ENCODE measurements around the gene SLC25A51.
"Not testable (repeated sequence)": the region's sequence is repeated elsewhere in the genome, so short reads cannot be mapped to it uniquely, and the experiment has no call there.

Gene SLC25A51

DNA sequence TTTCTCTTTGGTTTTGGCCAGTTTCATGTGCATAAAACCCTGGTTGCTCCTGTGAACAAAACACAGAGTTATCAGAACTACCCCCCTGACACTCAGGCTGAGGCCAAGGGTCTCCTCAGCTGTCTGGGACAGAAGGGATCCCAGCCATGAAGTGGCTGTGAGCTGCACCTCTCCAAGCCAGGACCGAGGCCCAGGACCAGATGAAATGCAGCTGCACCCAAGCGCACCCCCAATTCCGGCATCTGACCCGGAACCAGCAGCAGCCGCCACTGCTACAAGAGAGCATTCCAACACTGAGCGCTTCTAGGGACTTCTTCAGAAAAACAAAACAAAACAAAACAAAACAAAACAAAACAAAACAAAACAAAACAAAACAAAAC lies 16.0 kb upstream of the SLC25A51 start:
- DNase-seq (ENCODE audit: low read depth in 2 of 2), result no peak

DNA sequence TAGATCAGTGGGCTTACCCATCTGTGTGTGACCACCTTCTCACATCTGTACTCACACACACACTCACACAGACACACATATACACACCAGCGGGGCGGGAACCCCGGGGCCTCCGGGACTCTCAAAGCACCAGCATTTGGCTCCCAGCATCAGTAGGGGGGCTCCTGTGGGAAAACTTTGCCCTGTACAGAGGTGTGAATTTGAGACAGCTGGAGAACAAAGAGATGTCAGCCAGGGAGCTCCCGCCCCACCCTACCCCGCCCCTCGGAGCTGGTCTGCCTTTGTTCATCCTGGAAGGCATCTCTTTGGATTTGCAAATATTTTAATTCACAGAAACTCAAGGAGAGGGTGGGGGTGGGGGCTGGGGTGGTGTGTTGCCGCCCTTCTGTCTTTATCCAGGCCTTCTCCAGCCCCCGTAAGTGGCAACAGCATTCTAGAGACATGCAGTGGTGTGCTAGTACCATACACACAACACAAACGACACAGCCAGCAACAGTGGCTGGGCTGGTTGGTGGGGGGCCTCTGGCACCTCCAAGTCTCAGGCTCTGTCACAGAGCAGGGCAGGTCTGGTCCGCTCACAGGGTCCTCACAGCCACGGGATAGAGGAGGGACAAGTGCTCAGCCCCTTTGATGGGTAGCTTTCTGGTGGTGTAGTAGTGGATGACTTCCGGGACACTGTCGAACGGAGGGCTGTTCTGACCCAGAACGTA lies 15.5 kb upstream of the SLC25A51 start:
- DNase-seq (ENCODE audit: low read depth in 2 of 2), result no peak

DNA sequence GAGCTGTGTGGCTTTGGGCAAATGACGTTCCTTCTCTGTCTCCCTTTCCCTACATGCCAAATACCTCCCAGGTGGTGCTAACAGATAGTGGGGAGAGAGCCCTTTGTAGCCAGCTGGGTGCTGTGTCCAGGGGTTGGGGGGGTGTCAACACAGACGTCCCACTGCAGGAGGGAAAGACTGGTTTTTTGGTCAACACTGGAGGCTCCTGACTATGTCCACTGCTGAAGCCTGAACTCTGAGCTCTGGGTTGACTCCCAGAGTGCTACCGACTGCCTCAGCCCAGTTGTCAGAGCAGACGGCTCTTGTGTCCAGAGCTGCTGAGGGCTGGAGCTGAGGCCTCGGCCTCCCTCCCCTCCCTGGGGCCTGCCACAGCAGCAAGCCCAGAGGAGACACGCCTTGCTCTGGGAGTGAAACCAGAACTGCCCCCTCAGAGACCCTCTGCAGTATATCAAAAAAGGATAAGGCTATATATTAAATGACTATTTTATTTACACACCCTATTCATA lies 14.8 kb upstream of the SLC25A51 start:
- DNase-seq (ENCODE audit: low read depth in 2 of 2), result no peak

DNA sequence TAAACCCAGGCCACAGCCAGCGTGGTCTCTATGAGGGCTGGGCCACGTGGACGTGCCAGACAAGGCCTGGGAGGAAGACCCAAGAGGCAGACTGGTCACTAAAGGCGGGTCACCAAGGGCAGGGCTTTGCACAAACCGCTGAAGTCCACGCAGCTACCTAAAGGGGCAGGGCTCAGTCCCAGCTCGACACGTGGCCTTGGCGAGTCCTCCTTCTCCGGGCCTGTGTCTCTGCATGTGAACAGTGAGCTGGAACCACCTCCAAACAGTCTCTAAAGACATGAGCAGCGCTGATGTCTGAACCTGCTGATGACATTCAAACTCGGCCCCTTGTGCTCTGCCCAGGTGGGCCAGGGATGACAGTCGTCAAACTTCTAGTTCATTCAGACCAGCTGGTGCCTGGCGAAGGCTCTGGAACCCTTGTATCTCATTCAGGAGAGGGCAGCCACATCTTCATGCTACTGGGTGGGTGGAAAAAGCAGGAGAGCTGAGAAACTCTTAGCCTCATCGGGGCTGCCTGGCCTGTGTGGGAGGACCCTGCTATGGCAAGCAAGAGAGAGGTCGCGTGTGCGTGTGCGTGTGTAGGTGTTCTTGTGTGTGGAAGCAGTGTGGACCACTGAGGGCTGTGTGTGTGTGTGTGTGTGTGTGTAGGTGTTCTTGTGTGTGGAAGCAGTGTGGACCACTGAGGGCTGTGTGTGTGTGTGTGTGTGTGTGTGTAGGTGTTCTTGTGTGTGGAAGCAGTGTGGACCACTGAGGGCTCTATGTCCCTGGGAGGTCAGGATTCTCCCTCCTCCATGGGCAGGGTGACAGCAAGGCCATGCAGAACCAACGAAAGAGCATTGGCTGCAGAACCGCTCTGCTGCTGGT lies 14.1 kb upstream of the SLC25A51 start:
- no peak for DNase-seq (ENCODE audit: low read depth in 2 of 2)

DNA sequence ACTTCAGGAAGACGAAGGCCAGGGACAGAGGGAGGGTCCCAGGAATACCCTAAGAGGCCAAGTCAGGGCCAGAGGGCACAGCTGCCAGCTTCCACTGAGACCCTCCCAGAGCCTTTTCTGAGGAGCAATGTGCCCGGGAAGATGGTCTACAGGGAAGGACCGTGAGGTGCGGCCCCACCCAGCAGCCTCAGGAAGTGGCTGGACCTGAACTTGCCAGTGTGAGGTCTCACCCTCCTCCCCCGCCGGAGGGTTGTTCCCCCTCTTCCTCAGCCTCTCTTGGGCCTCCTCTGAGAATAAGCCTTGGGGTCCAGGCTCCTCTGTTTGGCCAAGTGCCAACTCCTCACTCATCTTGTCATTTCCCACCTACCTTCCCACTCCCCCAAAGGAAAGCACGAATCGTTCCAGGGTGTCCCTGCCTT lies 13.4 kb upstream of the SLC25A51 start:
- DNase-seq (ENCODE audit: low read depth in 2 of 2), result no peak

DNA sequence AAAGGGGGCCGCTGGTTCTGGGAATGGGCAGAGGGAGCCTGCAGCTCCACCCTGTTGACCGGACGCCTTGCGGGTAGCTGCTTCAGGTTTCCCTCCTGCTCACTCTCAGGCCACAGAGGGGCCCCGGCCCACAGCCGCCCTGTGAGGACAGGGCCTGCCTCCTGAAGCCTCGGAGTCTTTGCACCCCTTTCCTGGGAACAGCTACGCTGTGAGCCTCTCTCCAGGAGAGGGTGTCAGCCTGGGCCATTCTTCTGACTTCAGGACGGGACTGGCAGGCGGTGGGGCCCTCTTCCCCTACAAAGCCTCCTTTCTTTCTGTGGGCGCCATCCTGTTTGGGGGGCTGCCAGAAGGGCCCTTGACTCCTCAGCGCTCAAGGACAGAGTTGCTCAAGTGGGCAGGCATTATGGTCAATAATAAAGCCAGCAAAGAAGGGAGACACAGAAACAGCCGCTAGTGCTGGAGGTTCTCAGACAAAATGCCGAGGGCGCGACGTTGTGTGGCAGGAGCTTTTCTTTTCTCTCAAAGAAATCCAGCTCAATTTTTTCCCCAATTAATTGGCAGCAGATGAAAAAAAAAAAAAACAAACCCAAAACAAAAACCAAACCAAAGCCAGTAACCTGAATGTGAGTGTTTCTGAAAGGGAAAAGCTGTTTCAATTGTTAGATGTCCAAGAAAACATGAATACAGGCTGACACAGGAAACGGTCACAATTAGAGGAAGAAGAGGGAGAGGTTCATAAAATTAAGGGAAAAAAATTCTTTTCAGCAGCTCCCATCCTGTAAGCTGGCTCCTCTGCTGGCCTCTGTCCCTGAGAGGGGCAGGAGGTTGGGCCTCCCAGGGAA lies 12.8 kb upstream of the SLC25A51 start:
- no peak for DNase-seq (ENCODE audit: low read depth in 2 of 2)

DNA sequence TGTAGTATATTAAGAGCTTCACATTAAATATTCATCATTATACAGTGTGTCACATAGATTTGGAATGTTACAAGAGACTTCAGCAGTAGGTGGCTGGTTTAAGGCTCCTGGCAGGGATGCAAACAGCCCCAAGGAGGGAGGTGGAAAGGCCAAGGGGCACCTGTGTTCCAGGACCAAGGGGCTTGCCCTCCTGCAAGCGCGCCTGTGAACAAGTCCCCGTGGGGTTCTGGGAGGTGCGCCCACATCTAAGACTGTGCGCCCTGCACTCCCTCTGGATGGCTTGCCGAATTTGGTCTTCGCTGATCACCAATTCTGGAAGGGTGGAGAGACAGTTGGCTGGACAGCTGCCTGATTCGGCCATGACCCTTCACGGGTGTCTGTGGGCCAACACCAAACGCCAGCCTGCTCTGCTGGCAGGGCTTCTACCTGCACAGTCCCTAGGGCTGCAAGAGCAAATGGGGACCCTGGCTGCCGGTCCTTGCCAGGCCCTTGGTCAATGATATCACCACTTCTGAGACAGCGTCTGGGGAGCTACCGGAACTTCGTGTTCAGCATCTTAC lies 12.1 kb upstream of the SLC25A51 start:
- no peak for DNase-seq (ENCODE audit: low read depth in 2 of 2)

DNA sequence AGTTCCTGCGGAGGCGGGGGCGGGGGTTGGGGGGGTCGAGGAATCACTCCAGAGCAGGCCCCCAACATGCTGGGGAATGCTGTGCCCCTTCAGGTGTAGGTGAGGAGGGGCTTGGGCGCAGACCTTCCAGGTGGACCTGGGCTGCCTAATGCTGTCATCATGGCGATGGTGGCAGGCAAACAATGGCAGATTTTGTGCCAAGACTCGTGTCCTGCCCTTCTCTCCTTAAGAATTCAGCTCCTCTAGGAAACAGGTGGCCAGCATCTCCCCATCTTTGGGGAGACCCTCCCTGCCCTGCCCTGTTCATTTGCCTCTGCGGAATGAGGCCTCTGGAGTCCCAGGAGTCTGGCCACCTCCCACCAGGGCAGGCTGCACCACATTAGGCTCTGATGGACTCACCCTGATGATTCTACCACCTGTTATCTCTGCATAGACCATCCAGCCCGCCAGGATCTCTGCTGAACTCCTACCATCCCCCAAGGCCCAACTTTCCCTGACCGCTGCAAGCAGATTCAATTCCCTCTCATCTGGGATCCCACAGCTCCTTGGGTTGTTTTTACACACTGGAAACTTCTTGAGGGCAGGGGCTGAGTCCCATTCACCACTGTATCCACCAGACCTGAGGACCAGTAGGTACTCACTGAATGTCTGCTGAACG lies 10.9 kb upstream of the SLC25A51 start:
- no peak for DNase-seq (ENCODE audit: low read depth in 2 of 2)

DNA sequence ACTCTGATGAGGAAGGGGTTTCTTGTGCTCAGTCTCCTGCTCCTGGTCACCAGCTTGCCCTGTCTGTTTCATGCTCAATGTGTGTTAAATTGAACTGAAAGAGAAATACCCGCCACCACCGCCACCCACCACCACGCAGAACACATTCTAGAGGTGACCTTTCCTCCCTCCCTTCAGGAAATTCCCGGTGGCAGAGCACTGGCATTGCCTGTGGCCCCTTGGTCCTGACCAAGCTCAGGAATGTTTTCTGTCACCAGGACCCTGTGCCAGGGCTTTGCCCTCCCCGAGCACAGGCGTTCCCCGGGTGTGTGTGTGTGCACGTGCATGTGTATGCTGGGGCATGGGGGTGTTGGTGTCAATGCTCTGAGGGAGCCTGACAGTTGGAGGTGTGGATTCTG lies 10.2 kb upstream of the SLC25A51 start:
- DNase-seq (ENCODE audit: low read depth in 2 of 2), result no peak

DNA sequence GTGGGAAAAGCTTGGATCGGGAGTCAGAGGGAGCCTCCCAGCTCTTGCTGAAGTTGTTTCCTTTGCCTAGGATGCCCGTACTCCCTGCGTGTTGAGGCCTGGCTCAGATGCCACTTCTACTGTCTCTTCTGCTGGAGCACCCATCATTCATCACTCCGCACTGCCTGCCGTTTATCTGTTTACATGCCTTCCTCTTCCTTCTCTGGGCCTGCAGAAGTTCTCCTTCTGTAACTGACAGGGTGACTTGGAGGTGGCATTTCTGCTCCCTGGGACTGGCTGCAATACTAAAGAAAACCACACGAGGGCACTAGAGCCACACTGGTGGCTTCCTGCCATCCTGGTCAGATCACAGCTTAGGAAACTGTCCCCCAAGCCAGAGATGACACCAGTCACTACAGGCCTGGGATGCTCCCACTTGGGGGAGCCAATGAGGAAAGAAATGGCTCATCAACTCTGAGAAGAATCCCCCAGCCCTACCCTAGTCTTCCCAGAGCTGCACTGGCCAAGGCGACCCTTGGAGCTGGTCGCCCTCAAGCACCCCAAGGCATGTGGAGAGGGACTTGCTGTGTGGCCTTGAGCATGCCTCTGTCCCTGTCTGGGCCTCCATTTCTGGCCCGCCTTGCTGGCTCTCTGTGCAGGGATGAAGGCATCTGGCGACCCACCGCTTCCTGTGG lies 9.7 kb upstream of the SLC25A51 start:
- DNase-seq (ENCODE audit: low read depth in 2 of 2), result peak; percentile 42 to 52

DNA sequence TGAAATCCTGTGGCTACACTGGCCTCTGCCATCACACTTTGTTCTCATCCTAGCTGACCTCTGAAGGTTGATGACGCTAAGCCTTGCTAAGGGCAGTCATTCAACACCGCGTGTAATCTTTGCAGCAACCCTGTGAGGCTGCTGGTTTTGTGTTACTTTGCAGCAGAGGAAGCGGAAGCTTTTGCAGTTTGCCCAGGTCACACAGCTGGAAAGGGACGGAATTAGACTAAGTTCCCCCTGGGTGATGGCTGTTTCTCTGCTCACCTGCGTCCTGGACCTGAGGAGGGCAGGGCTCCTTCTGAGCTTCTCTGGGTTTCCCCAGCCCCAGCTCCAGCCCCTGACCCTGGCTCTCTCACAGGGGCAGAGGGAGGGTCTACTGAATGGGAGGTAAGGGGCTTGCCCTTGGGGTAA lies 7.3 kb upstream of the SLC25A51 start:
- DNase-seq (ENCODE audit: low read depth in 2 of 2), result no peak

DNA sequence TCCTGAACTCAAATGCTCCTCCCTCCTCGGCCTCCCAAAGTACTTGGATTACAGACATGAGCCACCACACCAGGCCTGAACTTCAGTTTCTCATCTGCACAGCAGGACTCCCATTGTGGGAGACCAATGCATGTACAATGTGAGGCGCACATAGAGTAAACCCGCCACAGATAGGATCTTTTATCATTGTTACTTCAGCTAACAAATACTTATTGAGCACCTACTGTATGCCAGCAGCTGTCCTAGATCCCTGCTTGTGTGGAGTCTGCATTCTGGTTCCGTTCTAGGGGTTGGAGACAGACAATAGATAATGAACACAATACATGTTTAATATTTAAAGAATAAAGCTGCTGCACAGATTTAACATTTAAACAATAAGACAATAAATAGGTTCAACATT lies 6.3 kb upstream of the SLC25A51 start:
- DNase-seq (ENCODE audit: low read depth in 2 of 2), result no peak

DNA sequence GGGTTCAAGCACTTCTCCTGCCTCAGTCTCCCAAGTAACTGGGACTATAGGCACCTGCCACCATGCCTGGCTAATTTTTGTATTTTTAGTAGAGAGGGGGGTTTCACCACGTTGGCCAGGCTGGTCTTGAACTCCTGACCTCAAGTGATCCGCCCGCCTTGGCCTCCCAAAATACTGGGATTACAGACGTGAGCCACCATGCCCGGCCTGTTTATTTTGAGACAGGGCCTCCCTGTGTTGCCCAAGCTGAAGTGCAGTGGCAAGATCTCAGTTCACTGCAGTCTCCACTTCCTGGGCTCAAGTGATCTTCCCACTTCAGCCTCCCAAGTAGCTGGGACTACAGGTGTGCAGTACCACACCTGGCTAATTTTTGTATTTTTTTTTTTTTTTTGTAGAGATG lies 5.9 kb upstream of the SLC25A51 start:
- not testable (repeated sequence) for DNase-seq (ENCODE audit: low read depth in 2 of 2)

DNA sequence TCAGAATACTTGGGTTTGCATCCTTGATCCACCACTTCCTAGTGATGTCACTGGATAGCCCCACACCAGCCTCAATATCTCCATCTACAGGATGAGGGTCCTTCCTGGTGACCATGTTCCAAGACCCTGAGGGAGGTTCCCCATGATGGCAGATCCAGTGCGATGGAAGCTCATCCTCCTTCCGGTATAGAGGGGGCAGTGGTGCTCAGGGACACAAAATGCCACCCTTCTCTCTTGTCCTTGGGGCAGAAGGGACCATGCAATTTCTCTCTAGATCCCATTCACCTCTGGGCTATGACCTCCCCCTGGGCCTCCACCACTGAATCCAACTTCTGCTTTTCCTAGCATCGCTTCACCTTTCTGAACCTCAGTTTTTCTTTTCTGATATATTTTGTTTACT lies 5.4 kb upstream of the SLC25A51 start:
- DNase-seq (ENCODE audit: low read depth in 2 of 2), result no peak

DNA sequence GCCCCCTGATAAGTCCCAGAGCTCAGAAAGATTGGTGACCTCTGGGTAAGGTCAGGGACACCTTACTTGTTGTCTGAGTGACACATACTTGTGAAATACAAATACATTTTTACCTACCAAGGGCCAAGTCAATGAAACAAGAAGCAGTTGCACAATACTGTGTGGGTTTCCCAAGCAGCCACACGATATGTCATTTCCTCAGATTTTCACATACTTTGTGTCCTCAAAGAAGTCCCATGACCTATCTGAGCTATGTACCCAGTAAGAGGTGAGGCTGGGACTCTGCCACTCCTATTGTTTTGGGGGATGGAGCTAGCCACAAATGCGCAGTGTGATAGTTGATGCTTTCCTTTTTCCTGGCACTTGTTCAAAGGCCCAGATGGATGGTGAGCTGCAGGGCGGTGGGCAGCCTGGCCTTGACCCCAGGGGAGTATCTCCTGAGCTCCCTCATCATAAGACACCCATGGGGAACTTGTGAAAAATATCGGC lies 4.8 kb upstream of the SLC25A51 start:
- no peak for DNase-seq (ENCODE audit: low read depth in 2 of 2)

DNA sequence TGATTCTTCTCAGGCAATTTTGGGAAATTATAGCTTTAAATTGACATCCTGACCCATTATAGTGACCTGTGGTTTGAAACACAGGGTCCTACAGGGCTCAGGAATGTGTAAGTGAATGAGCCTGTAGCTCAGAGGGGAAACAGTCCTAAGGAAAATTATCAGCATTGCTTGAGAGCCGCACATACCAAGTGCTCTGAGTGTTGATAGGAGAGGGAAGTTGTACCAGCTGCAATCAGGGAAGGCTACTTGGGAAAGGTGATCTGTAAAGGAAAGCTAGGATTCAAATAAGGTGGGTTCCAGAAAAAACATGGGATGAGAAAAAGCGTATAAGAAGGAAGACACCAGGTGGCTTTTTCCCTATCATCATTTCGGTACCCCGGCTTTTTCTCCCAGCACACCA lies 4.4 kb upstream of the SLC25A51 start:
- no peak for DNase-seq (ENCODE audit: low read depth in 2 of 2)

DNA sequence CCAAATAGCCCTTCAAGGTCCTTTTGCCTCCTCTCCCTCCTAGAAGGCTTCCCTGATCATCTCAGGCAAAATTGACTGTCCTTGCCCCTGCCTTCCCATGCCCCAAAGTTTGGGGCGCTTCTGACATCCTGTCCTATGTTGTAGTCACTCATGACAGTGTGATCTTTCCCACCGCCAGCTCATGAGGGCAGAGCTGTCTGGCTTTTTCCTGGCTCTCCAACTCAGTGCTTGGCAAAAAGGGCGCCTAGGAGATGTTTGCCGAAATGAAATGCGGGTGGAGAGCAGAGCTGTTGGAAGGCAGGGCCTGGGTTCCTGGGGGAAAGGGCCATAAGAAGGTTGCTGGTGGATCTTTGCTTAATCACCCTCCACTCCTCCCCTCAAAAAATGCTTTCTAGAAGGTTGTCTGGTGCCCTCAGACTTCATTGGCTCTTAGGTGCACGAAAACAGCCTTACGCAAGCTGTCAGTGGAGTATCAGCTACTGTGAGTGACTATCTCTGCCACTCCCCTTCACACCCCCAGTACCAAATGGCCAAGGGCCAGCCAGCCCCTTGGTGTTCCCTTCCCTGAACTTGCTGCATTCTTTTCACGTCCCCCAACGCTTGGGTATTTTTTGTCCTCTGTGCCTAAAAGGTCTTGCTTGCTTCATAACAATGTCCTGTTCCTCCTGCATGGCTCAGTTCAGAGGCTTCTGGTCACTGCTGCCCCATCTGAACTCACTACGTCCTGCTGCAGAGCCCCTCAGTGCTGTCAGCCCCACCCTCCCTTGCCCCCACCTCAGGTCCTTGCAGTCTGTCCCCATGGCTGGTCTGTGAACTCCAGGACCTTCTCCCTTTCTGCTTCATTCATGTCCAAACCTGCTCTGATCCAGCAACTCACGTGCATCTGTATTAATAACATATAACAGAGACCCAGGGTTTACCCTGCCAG lies 2.6 kb upstream of the SLC25A51 start:
- DNase-seq (ENCODE audit: low read depth in 2 of 2), result no peak

DNA sequence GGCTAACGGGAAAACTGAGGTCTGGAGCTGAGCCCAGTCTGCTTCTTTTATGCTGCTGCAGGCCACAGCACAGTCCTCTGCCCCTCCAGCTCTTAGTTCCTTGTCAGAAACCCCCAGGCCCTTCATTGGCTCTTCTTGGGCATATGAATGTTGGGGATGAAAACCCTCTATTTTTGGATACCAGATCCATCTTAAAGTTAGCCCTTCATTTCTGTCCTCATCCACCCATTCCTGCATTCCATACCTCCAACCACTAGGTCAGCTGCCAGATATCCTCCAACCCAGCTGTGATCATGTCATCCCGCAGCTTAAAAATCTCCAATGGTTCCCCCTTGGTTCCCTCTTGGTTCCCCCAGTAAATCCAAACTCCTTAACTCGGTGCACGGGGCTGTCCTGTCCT lies 1.8 kb upstream of the SLC25A51 start:
- no peak for DNase-seq (ENCODE audit: low read depth in 2 of 2)

DNA sequence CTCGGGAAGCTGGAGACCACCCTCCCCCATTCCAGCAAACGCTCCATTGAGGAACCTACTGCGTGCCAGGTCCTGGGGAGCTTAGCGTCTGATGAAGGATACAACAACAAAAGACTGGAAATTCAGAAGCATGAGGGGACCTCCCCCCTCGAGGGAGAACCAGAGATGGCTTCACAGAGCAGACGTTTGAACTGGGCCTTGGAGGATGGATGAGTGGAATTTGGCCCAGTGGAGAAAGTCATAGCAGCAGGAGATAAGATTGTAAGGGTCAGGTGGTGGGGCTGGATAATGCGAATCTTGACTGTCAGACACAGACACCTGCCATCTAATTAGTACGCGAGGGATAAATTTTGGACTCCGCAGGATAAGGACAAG lies 1.2 kb upstream of the SLC25A51 start:
- DNase-seq (ENCODE audit: low read depth in 2 of 2), result no peak

Data from stimulated activated CD8-positive, alpha-beta memory T cell treated with anti-CD3 and anti-CD28 coated beads, Interleukin-15, amount 100 ng/mL, for 48 hours (primary cell).